ENCODE results near the gene STAMBP. TPM values are rescaled to one million over a fixed set of nuclear protein-coding genes. Genes with fewer than 3 reads are reported as not detected.

The STAMBP gene
- total RNA-seq (2013): 40.8 TPM
- polyA plus RNA-seq (10 to 100 TPM; 26.0 to 40.8 (median 40.7) TPM), polyA minus RNA-seq (12.6 and 20.0 TPM in 2 replicates), total RNA-seq (12.4 to 34.4 (median 28.4) reads per million in 11 experiments)

GRCh38 chr2:73828818-73829570 lies at the start of gene STAMBP:
Gene STAMBP, plus strand, starts transcription at chr2:73828961. Its CDS starts 1,896 bp downstream, at chr2:73830857.
- peak within 1 kb of the TSS; percentile 61 to 83 (median 69) for H3K4me3 ChIP-seq (replicated peaks in 1 of 3; ENCODE audit: low read depth in 2 of 3, low read length in 3 of 3)
- H3K27me3 Mint-ChIP-seq (ENCODE audit: low read depth in 3 of 3): peaks cover 0 to 2% (median 2%) of the 10 kb centered on the region in 3 donors
- H3K27ac Mint-ChIP-seq: peak within 1 kb of the TSS; percentile 94 to 99 (median 98)
- peaks cover 25% of the 10 kb centered on the region for H3K4me1 Mint-ChIP-seq
- H3K79me2 ChIP-seq (ENCODE audit: insufficient read depth, low read length): peaks cover 40% of the 10 kb centered on the region
- peak within 1 kb of the TSS; percentile 93 for H3K4me2 ChIP-seq (replicated peaks; ENCODE audit: extremely low read depth, low read length, poor library complexity, severe bottlenecking)
- peaks cover 14 to 31% of the 10 kb centered on the region in 2 donors for H3K36me3 ChIP-seq (replicated peaks in 1 of 2; ENCODE audit: control insufficient read depth in 1 of 2, insufficient read depth in 2 of 2, low read length in 2 of 2)
- H3K4me3 Mint-ChIP-seq: peak within 1 kb of the TSS; percentile 92 to 96
- peaks cover 14 to 26% of the 10 kb centered on the region in 2 donors for H3K4me1 ChIP-seq (ENCODE audit: control insufficient read depth in 1 of 2, insufficient read depth in 2 of 2, low read length in 2 of 2)
- H3K36me3 Mint-ChIP-seq: peaks cover 16 to 27% of the 10 kb centered on the region in 2 donors
- no peaks in the 10 kb centered on the region for H3K27me3 ChIP-seq (ENCODE audit: control insufficient read depth in 2 of 2, insufficient read depth in 2 of 2, low read length in 2 of 2)
- peak within 1 kb of the TSS; percentile 88 for H3K9ac ChIP-seq (ENCODE audit: insufficient read depth, low read length, poor library complexity, severe bottlenecking)
- no peaks in the 10 kb centered on the region for H4K20me1 ChIP-seq (ENCODE audit: insufficient read depth, low read length)
- intact Hi-C loops (cut with micrococcal nuclease): loop anchor here in 1 of 2 donors (10.0 kb wide), 4 partner anchors 156 to 566 kb away; partner anchors contain the start of genes BOLA3 and TET3
- WGBS (ENCODE audit: insufficient coverage): under 1% methylated on average over 41 of the region's 48 CpGs
- peak within 1 kb of the TSS; percentile 79 to 94 for H3K27ac ChIP-seq (ENCODE audit: low read depth in 1 of 2, low read length in 2 of 2)
- H2AFZ ChIP-seq (ENCODE audit: insufficient read depth, low read depth, low read length, poor library complexity, severe bottlenecking): peak within 1 kb of the TSS; percentile 88
- TF ChIP-seq CTCF (IDR thresholded peaks at IDR 0.05): no peak
- DNase-seq: peak; percentile 92 to 97 (median 95)
- H3K9me3 Mint-ChIP-seq: peaks cover 0 to 5% (median 0%) of the 10 kb centered on the region in 7 donors
- no peaks in the 10 kb centered on the region for H3K9me3 ChIP-seq (replicated peaks in 1 of 2; ENCODE audit: control insufficient read depth in 1 of 2, insufficient read depth in 1 of 2, low read length in 2 of 2)

GRCh38 chr2:73779467-73780236 lies 49.1 kb upstream of the STAMBP start, which contains the start of gene DUSP11:
Gene DUSP11, minus strand, starts transcription at chr2:73780103. Its CDS starts 129 bp downstream, at chr2:73779974.
- Histone ChIP-seq H3K9ac (ENCODE audit: insufficient read depth, low read length, poor library complexity, severe bottlenecking) (peak within 1 kb of the TSS; percentile 89), H2AFZ (ENCODE audit: insufficient read depth, low read depth, low read length, poor library complexity, severe bottlenecking) (peak within 1 kb of the TSS; percentile 87), H3K4me2 (replicated peaks; ENCODE audit: extremely low read depth, low read length, poor library complexity, severe bottlenecking) (peak within 1 kb of the TSS; percentile 78), H3K79me2 (ENCODE audit: insufficient read depth, low read length) (peaks cover 23% of the 10 kb centered on the region), H3K4me1 (ENCODE audit: control insufficient read depth in 1 of 2, insufficient read depth in 2 of 2, low read length in 2 of 2) (peaks cover 8 to 18% of the 10 kb centered on the region in 2 donors), H3K36me3 (replicated peaks in 1 of 2; ENCODE audit: control insufficient read depth in 1 of 2, insufficient read depth in 2 of 2, low read length in 2 of 2) (peaks cover 17 to 26% of the 10 kb centered on the region in 2 donors), H3K27me3 (ENCODE audit: control insufficient read depth in 2 of 2, insufficient read depth in 2 of 2, low read length in 2 of 2) (no peaks in the 10 kb centered on the region), H3K4me3 (replicated peaks in 1 of 3; ENCODE audit: low read depth in 2 of 3, low read length in 3 of 3) (peak within 1 kb of the TSS; percentile 59 to 98 (median 91)), H3K9me3 (replicated peaks in 1 of 2; ENCODE audit: control insufficient read depth in 1 of 2, insufficient read depth in 1 of 2, low read length in 2 of 2) (no peaks in the 10 kb centered on the region), H3K27ac (ENCODE audit: low read depth in 1 of 2, low read length in 2 of 2) (peak within 1 kb of the TSS; percentile 77 to 95), H4K20me1 (ENCODE audit: insufficient read depth, low read length) (no peaks in the 10 kb centered on the region)
- under 1% methylated on average over 37 of the region's 40 CpGs for WGBS (ENCODE audit: insufficient coverage)
- Mint-ChIP-seq H3K36me3 (peaks cover 22 to 29% of the 10 kb centered on the region in 2 donors), H3K27me3 (ENCODE audit: low read depth in 3 of 3) (peaks cover 0 to 2% (median 0%) of the 10 kb centered on the region in 3 donors), H3K4me1 (peaks cover 16% of the 10 kb centered on the region), H3K9me3 (no peaks in the 10 kb centered on the region), H3K27ac (peak within 1 kb of the TSS; percentile 91 to 96 (median 96)), H3K4me3 (peak within 1 kb of the TSS; percentile 98 to 100)
- intact Hi-C loops (cut with micrococcal nuclease): no loop called here
- TF ChIP-seq CTCF (IDR thresholded peaks at IDR 0.05): peak; percentile 95
- peak; percentile 93 to 98 (median 94) for DNase-seq
